ENCODE results near the gene PNRC1. TPM values are rescaled to one million over a fixed set of nuclear protein-coding genes. Genes with fewer than 3 reads are reported as not detected.
"Not testable (repeated sequence)": the region's sequence is repeated elsewhere in the genome, so short reads cannot be mapped to it uniquely, and the experiment has no call there.

Gene PNRC1
- total RNA-seq, 1 donor from 2014 or later, result 229 TPM

GRCh38 chr6:89058627-89059026, 21.9 kb upstream of the PNRC1 start:
- intact Hi-C loops (cut with micrococcal nuclease), result no loop called here
- H3K27me3 Mint-ChIP-seq, result peaks cover 4% of the 10 kb centered on the region
- H3K4me1 Mint-ChIP-seq, result no peaks in the 10 kb centered on the region
- H3K27ac Mint-ChIP-seq, result no peak overlapping the region
- no peak overlapping the region for H3K4me3 Mint-ChIP-seq
- no peak for ATAC-seq (ENCODE audit: low read depth)
- H3K9me3 Mint-ChIP-seq, result peaks cover 2% of the 10 kb centered on the region
- no peak for TF ChIP-seq CTCF (IDR thresholded peaks at IDR 0.05)
- POLR2A ChIA-PET, result no interaction called here
- H3K36me3 Mint-ChIP-seq (ENCODE audit: low read depth), result no peaks in the 10 kb centered on the region
- DNase-seq, result no peak
- CTCF ChIA-PET, result no interaction called here

- intact Hi-C loops (cut with micrococcal nuclease), result no loop called here
- ATAC-seq (ENCODE audit: low read depth), result no peak
- Mint-ChIP-seq H3K4me3 (no peak overlapping the region), H3K27me3 (peaks cover 4% of the 10 kb centered on the region), H3K4me1 (no peaks in the 10 kb centered on the region), H3K36me3 (ENCODE audit: low read depth) (no peaks in the 10 kb centered on the region), H3K9me3 (peaks cover under 1% of the 10 kb centered on the region), H3K27ac (no peak overlapping the region)
- ChIA-PET CTCF (interaction anchor here (0.8 kb wide), 1 partner anchor 20 kb away, joined by 3 read pairs; no protein-coding TSS in a partner anchor), POLR2A (no interaction called here)
- no peak for DNase-seq
- TF ChIP-seq CTCF (IDR thresholded peaks at IDR 0.05), result no peak
These were observed 21.3 kb upstream of the PNRC1 start for GRCh38 chr6:89059227-89059626.

DNA sequence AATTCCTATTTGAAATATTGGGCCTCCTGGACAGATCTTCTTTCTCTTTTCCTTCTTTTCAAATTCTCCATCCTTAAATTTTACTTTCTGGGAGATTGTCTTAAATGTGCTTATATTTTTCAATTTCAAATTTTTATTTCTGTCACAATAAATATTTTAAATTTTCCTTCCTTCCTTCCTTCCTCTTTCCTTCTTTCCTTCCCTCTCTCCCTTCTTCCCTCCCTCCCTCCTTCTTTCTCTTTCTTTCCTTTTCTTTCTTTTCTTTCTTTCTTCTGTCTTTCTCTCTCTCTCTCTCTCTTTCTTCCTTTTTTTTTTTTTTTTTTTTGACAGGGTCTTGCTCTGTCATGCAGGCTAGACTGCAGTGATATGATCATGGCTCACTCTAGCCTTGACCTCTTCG, 16.7 kb upstream of the PNRC1 start:
- POLR2A ChIA-PET, result no interaction called here
- no peak overlapping the region for H3K27ac Mint-ChIP-seq
- CTCF ChIA-PET, result no interaction called here
- H3K4me1 Mint-ChIP-seq, result no peaks in the 10 kb centered on the region
- no peaks in the 10 kb centered on the region for H3K36me3 Mint-ChIP-seq (ENCODE audit: low read depth)
- no peak overlapping the region for H3K4me3 Mint-ChIP-seq
- ATAC-seq (ENCODE audit: low read depth) (no peak), DNase-seq (no peak)
- H3K27me3 Mint-ChIP-seq, result peaks cover 8% of the 10 kb centered on the region
- intact Hi-C loops (cut with micrococcal nuclease), result no loop called here
- TF ChIP-seq CTCF (IDR thresholded peaks at IDR 0.05), result no peak
- H3K9me3 Mint-ChIP-seq, result no peaks in the 10 kb centered on the region

GRCh38 chr6:89064931-89065330, 15.6 kb upstream of the PNRC1 start:
- H3K36me3 Mint-ChIP-seq (ENCODE audit: low read depth); intact Hi-C loops (cut with micrococcal nuclease); H3K4me1 Mint-ChIP-seq; ATAC-seq (ENCODE audit: low read depth); POLR2A ChIA-PET; CTCF ChIA-PET; H3K9me3 Mint-ChIP-seq; DNase-seq; H3K27me3 Mint-ChIP-seq; H3K27ac Mint-ChIP-seq; H3K4me3 Mint-ChIP-seq: not testable (repeated sequence)

DNA sequence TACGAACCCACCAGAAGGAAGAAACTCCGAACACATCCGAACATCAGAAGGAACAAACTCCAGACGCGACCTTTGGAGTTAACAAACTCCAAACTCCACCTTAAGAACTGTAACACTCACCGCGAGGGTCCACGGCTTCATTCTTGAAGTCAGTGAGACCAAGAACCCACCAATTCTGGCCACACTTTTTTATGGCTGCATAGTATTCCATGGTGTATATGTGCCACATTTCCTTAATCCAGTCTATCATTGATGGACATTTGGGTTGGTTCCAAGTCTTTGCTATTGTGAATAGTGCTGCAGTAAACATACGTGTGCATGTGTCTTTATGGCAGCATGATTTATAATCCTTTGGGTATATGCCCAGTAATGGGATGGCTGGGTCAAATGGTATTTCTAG, 14.4 kb upstream of the PNRC1 start:
- H3K36me3 Mint-ChIP-seq (ENCODE audit: low read depth); ATAC-seq (ENCODE audit: low read depth); H3K27me3 Mint-ChIP-seq; DNase-seq; H3K4me3 Mint-ChIP-seq; H3K27ac Mint-ChIP-seq; CTCF ChIA-PET; H3K4me1 Mint-ChIP-seq; H3K9me3 Mint-ChIP-seq; POLR2A ChIA-PET; intact Hi-C loops (cut with micrococcal nuclease): not testable (repeated sequence)

DNA sequence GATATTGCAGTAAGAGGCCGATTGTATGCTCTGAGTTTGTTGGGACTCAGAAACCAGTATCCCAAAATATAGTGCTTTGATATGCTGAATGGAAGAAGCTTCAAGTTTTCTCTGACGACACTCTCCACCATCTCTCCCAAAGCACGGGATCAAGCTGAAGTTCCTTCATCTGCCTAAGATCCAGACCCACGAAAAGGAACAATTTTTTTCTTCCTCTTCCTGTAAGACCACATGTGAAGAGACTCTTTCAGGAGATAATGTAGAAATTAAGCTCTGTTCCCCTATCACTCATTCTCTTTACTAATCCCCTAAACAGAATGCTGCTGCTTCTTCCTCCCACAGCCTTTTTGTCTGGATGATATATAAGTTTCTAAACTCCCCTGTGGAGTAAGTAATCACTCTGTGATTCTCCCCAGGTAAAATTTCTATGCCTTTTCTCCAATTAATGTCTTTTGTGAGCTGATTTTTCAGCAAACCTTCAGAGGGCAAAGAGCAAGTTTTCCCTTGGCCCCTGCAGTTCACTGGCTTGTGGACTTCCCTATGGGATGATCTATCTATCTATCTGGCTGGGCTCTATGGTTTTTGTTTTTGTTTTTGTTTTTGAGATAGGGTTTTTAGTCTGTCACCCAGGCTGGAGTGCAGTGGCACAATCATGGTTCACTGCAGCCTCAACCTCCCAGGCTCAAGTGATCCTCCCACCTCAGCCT, 13.5 kb upstream of the PNRC1 start:
- no peaks in the 10 kb centered on the region for H3K36me3 Mint-ChIP-seq (ENCODE audit: low read depth)
- ChIA-PET POLR2A (interaction anchor here (1.2 kb wide), 1 partner anchor 14 kb away, joined by 5 read pairs; the partner anchor contains the start of gene PNRC1), CTCF (interaction anchor here (1.3 kb wide), 1 partner anchor 10 kb away, joined by 3 read pairs; no protein-coding TSS in a partner anchor)
- ATAC-seq (ENCODE audit: low read depth), result no peak
- peaks cover 4% of the 10 kb centered on the region for H3K27me3 Mint-ChIP-seq
- no peak for DNase-seq
- intact Hi-C loops (cut with micrococcal nuclease), result no loop called here
- H3K4me1 Mint-ChIP-seq, result no peaks in the 10 kb centered on the region
- TF ChIP-seq CTCF (IDR thresholded peaks at IDR 0.05), result no peak
- H3K9me3 Mint-ChIP-seq, result no peaks in the 10 kb centered on the region
- no peak overlapping the region for H3K27ac Mint-ChIP-seq
- no peak overlapping the region for H3K4me3 Mint-ChIP-seq
